Sigmoid colon (tissue), 4 donors: ENCODE measurements around the gene ECHDC1.

Experiments
- CTCF ChIP-seq, 4 experiments: fragments of 450-650 bp in 3 of 4; fragments of 200-600 bp in 1 of 4; IDR thresholded peaks; one replicate each; pipeline ENCODE4 v1.5.1; 2016 to 2019; ENCODE audit warnings: antibody characterized with exemption in 4 of 4, mild to moderate bottlenecking in 3 of 4, moderate library complexity in 2 of 4
- EP300 ChIP-seq, 4 donors: sonication (generic); formaldehyde crosslinking; IDR thresholded peaks; one replicate each; pipeline ENCODE4 v1.6.1; 2017; ENCODE audit warnings: antibody characterized with exemption in 4 of 4
- POLR2A ChIP-seq, 2 donors: fragments of 450-650 bp; IDR thresholded peaks; one replicate each; pipeline ENCODE4 v1.6.1; 2016; ENCODE audit warnings: antibody characterized with exemption in 2 of 2, mild to moderate bottlenecking in 2 of 2, moderate library complexity in 2 of 2
- POLR2AphosphoS5 ChIP-seq, 4 donors: sonication (generic); formaldehyde crosslinking; IDR thresholded peaks; one replicate each; pipeline ENCODE4 v1.6.1; 2017; ENCODE audit warnings: antibody characterized with exemption in 4 of 4

GRCh38 chr6:127282184-127282583 is 61.2 kb downstream of the ECHDC1 start:
- TF ChIP-seq CTCF (IDR thresholded peaks at IDR 0.05) (no peak), POLR2AphosphoS5 (IDR thresholded peaks at IDR 0.05) (no peak), POLR2A (IDR thresholded peaks at IDR 0.05) (no peak), EP300 (IDR thresholded peaks at IDR 0.05) (no peak)
